B cell (primary cell): Measurements from ENCODE around the gene PDE3A. TPM values are rescaled to one million over a fixed set of nuclear protein-coding genes. Genes with fewer than 3 reads are reported as not detected.

Experiments used
- ATAC-seq: fragments of 200-7000 bp; cut with Tn5 transposase; one replicate; pipeline ENCODE4 v1.10.0; 2021; ENCODE audit warnings: low read depth, mild to moderate bottlenecking, moderate number of reproducible peaks, moderate library complexity
- CTCF ChIA-PET: fragments of 350-600 bp; sonication (Branson Sonifier 250); formaldehyde crosslinking; loops from one replicate; lab custom pipeline; 2021; ENCODE audit warnings: antibody characterized with exemption, inconsistent platforms; lab: Charles Lee
- POLR2A ChIA-PET: fragments of 350-600 bp; sonication (Branson Sonifier 250); formaldehyde crosslinking; loops from one replicate; lab custom pipeline; 2021; ENCODE audit warnings: antibody characterized with exemption; lab: Charles Lee
- DNase-seq: peaks from one replicate; pipeline ENCODE4 v3.0.0; 2013
- H2AFZ ChIP-seq: 2 replicates; pipeline ENCODE4 v1.6.1; 2012; ENCODE audit warnings: mild to moderate bottlenecking, low read depth, low read length; ENCODE audit not compliant: insufficient read depth, poor library complexity, severe bottlenecking
- H3K27ac ChIP-seq, 2 donors: 1 replicate in 1 of 2; 2 replicates in 1 of 2; pipeline ENCODE4 v1.5.1; 2012 to 2013; ENCODE audit warnings: low read length in 2 of 2, mild to moderate bottlenecking in 2 of 2, moderate library complexity in 1 of 2
- H3K27me3 ChIP-seq, 4 experiments: fragments of 200-600 bp in 1 of 4; sonication (generic) in 1 of 4; replicated peaks in 1 of 4; 1 replicate in 2 of 4; 2 replicates in 2 of 4; pipeline versions ENCODE4 v1.6.1 to v1.7.0; 2013 to 2016; ENCODE audit warnings: low read length in 3 of 4, mild to moderate bottlenecking in 2 of 4, mixed read lengths in 1 of 4, moderate library complexity in 1 of 4; ENCODE audit not compliant: insufficient read depth in 4 of 4, control insufficient read depth in 3 of 4; ENCODE audit errors: control extremely low read depth in 1 of 4
- H3K36me3 ChIP-seq, 2 experiments: replicated peaks in 1 of 2; 1 replicate in 1 of 2; 2 replicates in 1 of 2; pipeline versions ENCODE4 v1.6.1 to v1.7.1; 2013; ENCODE audit warnings: low read length in 1 of 2; ENCODE audit not compliant: insufficient read depth in 2 of 2, control insufficient read depth in 1 of 2; ENCODE audit errors: control extremely low read depth in 1 of 2, extremely low read depth in 1 of 2
- H3K4me1 ChIP-seq, 2 donors: fragments of 200-600 bp in 1 of 2; sonication (generic) in 1 of 2; 1 replicate in 1 of 2; 2 replicates in 1 of 2; pipeline versions ENCODE4 v1.5.1 to v1.6.1; 2013 to 2017; ENCODE audit warnings: low read length in 2 of 2; ENCODE audit not compliant: control insufficient read depth in 2 of 2, insufficient read depth in 2 of 2
- H3K4me2 ChIP-seq: replicated peaks from 2 replicates; pipeline ENCODE3; 2012; ENCODE audit warnings: mild to moderate bottlenecking, low read depth, low read length; ENCODE audit not compliant: poor library complexity, severe bottlenecking
- H3K4me3 ChIP-seq, 5 experiments: fragments of 200-600 bp in 1 of 5; sonication (generic) in 1 of 5; 1 replicate in 3 of 5; 2 replicates in 2 of 5; pipeline versions ENCODE4 v1.5.1 to v1.7.0; 2011 to 2016; ENCODE audit warnings: low read length in 4 of 5, mild to moderate bottlenecking in 4 of 5, low read depth in 2 of 5, control low read depth in 1 of 5, moderate library complexity in 1 of 5; ENCODE audit not compliant: insufficient read depth in 1 of 5; ENCODE audit errors: control extremely low read depth in 1 of 5, extremely low read depth in 1 of 5
- H3K79me2 ChIP-seq: fragments of 200-600 bp; sonication (generic); one replicate; pipeline ENCODE4 v1.6.0; 2016; ENCODE audit warnings: low read length; ENCODE audit not compliant: control insufficient read depth, insufficient read depth
- H3K9ac ChIP-seq: fragments of 200-600 bp; sonication (generic); 2 replicates; pipeline ENCODE4 v1.6.1; 2017; ENCODE audit warnings: mild to moderate bottlenecking, low read length, moderate library complexity
- H3K9me3 ChIP-seq, 3 donors: one replicate each; pipeline versions ENCODE4 v1.6.1 to v1.7.1; 2013; ENCODE audit warnings: low read length in 2 of 3; ENCODE audit not compliant: control insufficient read depth in 2 of 3, insufficient read depth in 1 of 3; ENCODE audit errors: control extremely low read depth in 1 of 3
- H4K20me1 ChIP-seq: 2 replicates; pipeline ENCODE4 v1.6.0; 2012; ENCODE audit warnings: mild to moderate bottlenecking, low read length; ENCODE audit not compliant: insufficient read depth, control insufficient read depth, poor library complexity, severe bottlenecking
- H3K27ac Mint-ChIP-seq: one replicate; pipeline ENCODE4 v1.8.0; 2021; ENCODE audit warnings: mixed read lengths
- H3K27me3 Mint-ChIP-seq: one replicate; pipeline ENCODE4 v1.8.0; 2021; ENCODE audit warnings: mixed read lengths
- H3K4me1 Mint-ChIP-seq: one replicate; pipeline ENCODE4 v1.8.0; 2021; ENCODE audit warnings: mixed read lengths
- H3K4me3 Mint-ChIP-seq: one replicate; pipeline ENCODE4 v1.8.0; 2021; ENCODE audit warnings: mixed read lengths
- H3K9me3 Mint-ChIP-seq: one replicate; pipeline ENCODE4 v1.8.0; 2022; ENCODE audit warnings: mixed read lengths; ENCODE audit not compliant: insufficient read depth
- EZH2 ChIP-seq: IDR thresholded peaks from 2 replicates; pipeline ENCODE4 v1.6.1; 2012; ENCODE audit warnings: borderline replicate concordance, low read depth, mild to moderate bottlenecking, moderate library complexity, low read length; ENCODE audit not compliant: insufficient read depth, poor library complexity, severe bottlenecking
- WGBS: methylation state at CpG from one replicate; pipeline ENCODE4 v1.1.5; 2013; ENCODE audit warnings: missing lambda C conversion rate; ENCODE audit not compliant: insufficient coverage; 5-methylcytosine and 5-hydroxymethylcytosine counted together
- intact Hi-C: fragments of 100-400 bp; cut with micrococcal nuclease; formaldehyde crosslinking; loops from one replicate; pipeline ENCODE4 v1.10.0; 2022
- polyA plus RNA-seq: library from polyadenylated mRNA; depleted of rRNA; stranded (reverse); fragments of >200 nt; gene quantifications from 2 replicates; pipeline ENCODE4 v1.2.3, GENCODE V29; 2012
- total RNA-seq, 2 donors: library from RNA; stranded (reverse); fragments of 120-200 nt in 1 of 2; gene quantifications; 1 replicate in 1 of 2; 2 replicates in 1 of 2; pipeline versions ENCODE4 v1.2.3 to v1.2.4, GENCODE V29; 2013 to 2022
- TF ChIP-seq, protein P1 (sequence below): fragments of 200-600 bp; IDR thresholded peaks from one replicate; pipeline ENCODE4 v1.8.0; 2022; ENCODE audit warnings: antibody characterized with exemption, mild to moderate bottlenecking

PDE3A gene
- total and polyA plus RNA-seq, 2 donors (not counting 1 experiment from before 2014, with no cell fraction given), result not detected

DNA sequence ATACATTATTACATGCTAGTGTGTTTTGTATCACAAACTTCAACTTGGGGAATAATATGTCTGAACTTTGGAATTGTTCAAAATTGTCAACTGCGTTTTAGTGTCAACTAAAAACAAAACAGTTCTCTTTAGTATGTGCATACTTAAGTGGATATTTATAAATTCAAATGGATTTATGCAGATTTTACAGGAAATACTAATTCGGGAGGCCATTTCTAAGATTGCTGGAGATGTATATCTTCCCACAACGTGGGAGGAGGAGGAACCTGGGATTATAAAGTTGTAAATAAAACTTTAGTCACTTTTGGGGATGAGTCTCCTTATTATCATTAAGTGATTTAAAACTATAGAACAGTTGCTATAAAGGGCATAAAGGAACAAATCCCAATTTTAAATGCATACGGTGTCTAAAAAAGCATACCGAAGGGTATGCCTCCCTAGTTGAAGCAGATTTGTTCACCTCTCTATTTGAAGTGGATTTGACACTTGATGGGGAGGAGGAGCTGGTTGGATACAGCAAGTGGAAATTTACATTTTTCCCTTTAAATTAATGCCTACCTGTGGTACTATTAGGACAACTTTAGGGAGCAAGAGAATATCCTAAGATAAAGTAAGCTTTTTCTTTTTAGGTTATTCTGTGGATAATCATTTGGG is 2.7 kb downstream of the PDE3A start:
- Histone ChIP-seq H3K27me3 (peaks cover 0 to 17% (median 13%) of the 10 kb centered on the region in 4 experiments), H3K9me3 (peaks cover 0 to 9% (median 0%) of the 10 kb centered on the region in 3 donors), H3K79me2 (no peaks in the 10 kb centered on the region), H3K4me2 (no peak overlapping the region), H3K27ac (no peak overlapping the region), H3K9ac (no peak overlapping the region), H3K36me3 (no peaks in the 10 kb centered on the region), H3K4me1 (no peaks in the 10 kb centered on the region), H4K20me1 (no peaks in the 10 kb centered on the region), H3K4me3 (no peak overlapping the region), H2AFZ (no peak overlapping the region)
- CTCF ChIA-PET, result no interaction called here
- intact Hi-C loops, result no loop called here
- DNase-seq, result no peak
- Mint-ChIP-seq H3K4me3 (no peak overlapping the region), H3K27me3 (peaks cover 35% of the 10 kb centered on the region), H3K9me3 (no peaks in the 10 kb centered on the region), H3K27ac (no peak overlapping the region), H3K4me1 (no peaks in the 10 kb centered on the region)
- no peak for TF ChIP-seq EZH2
- TF ChIP-seq, protein P1, sequence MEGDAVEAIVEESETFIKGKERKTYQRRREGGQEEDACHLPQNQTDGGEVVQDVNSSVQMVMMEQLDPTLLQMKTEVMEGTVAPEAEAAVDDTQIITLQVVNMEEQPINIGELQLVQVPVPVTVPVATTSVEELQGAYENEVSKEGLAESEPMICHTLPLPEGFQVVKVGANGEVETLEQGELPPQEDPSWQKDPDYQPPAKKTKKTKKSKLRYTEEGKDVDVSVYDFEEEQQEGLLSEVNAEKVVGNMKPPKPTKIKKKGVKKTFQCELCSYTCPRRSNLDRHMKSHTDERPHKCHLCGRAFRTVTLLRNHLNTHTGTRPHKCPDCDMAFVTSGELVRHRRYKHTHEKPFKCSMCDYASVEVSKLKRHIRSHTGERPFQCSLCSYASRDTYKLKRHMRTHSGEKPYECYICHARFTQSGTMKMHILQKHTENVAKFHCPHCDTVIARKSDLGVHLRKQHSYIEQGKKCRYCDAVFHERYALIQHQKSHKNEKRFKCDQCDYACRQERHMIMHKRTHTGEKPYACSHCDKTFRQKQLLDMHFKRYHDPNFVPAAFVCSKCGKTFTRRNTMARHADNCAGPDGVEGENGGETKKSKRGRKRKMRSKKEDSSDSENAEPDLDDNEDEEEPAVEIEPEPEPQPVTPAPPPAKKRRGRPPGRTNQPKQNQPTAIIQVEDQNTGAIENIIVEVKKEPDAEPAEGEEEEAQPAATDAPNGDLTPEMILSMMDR, result no peak
- POLR2A ChIA-PET, result no interaction called here
- WGBS, result no CpG with 5 or more reads among the region's 5 CpGs
- ATAC-seq, result no peak

DNA sequence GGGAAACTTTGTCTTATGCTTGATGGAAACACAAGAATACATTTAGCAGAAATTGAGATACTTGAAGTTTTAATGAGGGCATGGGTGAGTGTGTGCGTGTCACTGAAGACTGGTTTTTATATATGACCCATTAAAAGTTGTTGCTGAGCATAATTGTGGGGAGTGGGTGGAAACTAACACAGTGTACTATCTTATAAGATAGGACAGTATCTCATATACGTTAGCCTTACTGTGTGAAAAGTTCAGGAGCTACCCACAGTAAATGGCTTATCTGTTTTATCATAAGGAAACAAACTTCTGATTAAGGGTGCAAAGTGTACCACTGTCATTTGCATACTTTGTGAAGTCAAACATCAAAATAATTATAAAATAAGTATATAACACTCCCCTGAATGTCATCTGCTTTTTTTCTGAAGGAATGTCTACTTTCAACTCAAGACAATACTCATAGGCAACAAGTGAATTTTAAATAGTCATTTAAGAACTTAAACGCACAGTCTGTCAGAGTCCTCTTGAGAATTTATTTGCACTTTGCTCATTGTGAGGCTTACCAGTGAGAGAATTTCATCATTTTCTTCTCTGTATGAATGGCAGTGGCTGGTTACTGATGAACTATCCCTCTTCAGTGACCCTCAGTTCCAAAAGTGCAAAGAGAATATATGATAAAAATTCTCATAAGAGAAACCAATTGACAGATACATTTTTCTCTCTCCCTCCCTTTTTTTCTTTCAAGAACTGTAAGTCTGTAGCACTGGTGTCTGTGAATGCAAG is 4.2 kb downstream of the PDE3A start:
- Histone ChIP-seq H3K36me3 (no peaks in the 10 kb centered on the region), H3K79me2 (no peaks in the 10 kb centered on the region), H4K20me1 (no peaks in the 10 kb centered on the region), H3K9me3 (peaks cover 0 to 9% (median 0%) of the 10 kb centered on the region in 3 donors), H3K4me2 (no peak overlapping the region), H2AFZ (no peak overlapping the region), H3K4me3 (no peak overlapping the region), H3K27me3 (peaks cover 0 to 17% (median 13%) of the 10 kb centered on the region in 4 experiments), H3K4me1 (no peaks in the 10 kb centered on the region), H3K27ac (no peak overlapping the region), H3K9ac (no peak overlapping the region)
- WGBS, result no CpG with 5 or more reads among the region's 3 CpGs
- intact Hi-C loops, result no loop called here
- Mint-ChIP-seq H3K27ac (no peak overlapping the region), H3K9me3 (no peaks in the 10 kb centered on the region), H3K4me3 (no peak overlapping the region), H3K27me3 (peaks cover 26% of the 10 kb centered on the region), H3K4me1 (no peaks in the 10 kb centered on the region)
- no peak for DNase-seq
- no peak for ATAC-seq
- no peak for TF ChIP-seq EZH2
- TF ChIP-seq, protein P1, result no peak
- ChIA-PET CTCF (no interaction called here), POLR2A (no interaction called here)
